C4-2B (cell line): ENCODE results near the gene KLHL3.

ENCODE experiments used
- H3K27ac ChIP-seq: fragments of 450-650 bp; 2 replicates; pipeline ENCODE4 v1.5.1; 2017
- CTCF ChIP-seq: fragments of 450-650 bp; conservative IDR thresholded peaks from 2 replicates; pipeline ENCODE4 v1.5.1; 2017; ENCODE audit warnings: mild to moderate bottlenecking
- ZFX ChIP-seq: fragments of 450-650 bp; IDR thresholded peaks from 2 replicates; pipeline ENCODE4 v1.6.1; 2017

KLHL3 gene

DNA sequence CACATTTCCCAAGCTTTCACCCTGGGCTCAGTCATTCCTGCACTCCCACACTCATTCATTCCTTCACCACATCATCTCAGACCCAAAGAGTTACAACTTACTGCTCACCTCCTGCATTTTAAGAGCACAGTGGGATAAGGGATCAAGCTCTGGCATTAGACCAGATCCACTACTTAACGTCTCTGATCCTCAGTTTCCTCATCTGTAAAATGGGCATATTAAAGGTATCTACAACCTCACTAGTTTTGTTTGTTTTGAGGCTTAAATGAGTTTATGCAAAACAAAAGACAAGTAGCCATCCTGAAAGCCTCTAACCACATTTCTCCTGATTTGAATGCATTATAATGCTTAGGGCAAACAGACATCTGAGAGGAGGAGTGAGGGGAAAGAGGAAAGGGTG lies 77.6 kb downstream of the KLHL3 start:
- no peak for TF ChIP-seq ZFX
- TF ChIP-seq CTCF: no peak

DNA sequence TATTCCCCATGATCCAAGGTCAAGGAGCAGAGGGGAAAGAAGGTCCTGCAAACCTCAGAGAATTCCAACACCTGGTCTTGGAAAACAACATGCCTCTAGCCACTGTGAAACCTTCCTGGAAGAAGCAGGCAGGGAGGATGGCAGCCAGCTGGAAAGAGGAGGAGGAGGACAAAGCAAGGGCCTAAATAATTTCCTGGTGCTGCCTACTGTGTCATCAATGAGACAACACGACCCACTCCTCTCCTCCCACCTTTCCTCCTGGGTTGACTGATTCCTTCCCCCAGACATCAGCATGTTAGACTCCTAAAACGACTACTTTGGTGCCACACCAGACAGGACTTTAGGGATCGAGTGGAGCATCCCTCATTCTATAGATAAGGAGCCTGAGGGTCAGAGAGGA lies 78.8 kb downstream of the KLHL3 start:
- TF ChIP-seq CTCF: no peak
- no peak for TF ChIP-seq ZFX

More for the DNA sequence above, 77.6 kb downstream of the KLHL3 start:
- H3K27ac ChIP-seq: no peak overlapping the region

DNA sequence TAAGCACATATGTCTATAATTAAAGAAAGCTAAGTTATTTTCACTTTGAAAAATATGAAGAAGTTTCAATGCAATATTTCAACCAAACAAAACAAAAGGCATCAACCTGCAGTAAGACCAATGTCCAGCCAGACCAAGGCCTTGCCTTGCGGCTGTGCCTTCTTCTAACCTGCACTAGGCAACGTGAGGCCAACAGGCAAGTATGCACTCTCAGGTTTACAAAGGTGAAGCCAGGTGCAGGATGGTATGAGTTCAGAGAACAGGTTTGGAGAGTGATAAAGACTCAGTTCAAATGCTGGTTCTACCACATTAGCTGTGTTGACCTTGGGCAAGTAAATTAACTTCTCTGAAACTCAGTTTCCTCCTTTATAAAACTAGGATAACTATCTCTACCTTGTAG lies 79.3 kb downstream of the KLHL3 start:
- no peak overlapping the region for H3K27ac ChIP-seq
- TF ChIP-seq CTCF (no peak), ZFX (no peak)

More for the DNA sequence above, 78.8 kb downstream of the KLHL3 start:
- H3K27ac ChIP-seq: no peak overlapping the region

DNA sequence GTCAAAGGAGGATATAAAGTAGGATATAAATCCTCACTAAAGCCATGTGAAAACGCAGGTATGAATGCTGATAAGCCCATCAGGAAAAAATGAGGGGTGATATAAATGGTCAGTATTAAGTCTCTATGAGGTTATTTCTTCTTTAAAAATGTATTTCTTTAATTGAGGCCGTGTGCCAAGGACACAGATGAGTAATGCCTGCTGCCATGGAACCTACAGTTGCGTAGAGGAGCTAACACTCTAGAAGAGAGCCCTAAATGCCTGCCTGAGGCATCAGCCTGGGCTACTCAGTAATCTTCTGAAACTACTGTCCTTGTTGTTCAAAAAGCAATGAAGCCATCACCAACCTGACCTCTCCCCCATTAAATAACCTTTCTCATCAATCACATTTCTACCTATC lies 84.9 kb downstream of the KLHL3 start:
- TF ChIP-seq CTCF: no peak
- TF ChIP-seq ZFX: no peak
- H3K27ac ChIP-seq: no peak overlapping the region

DNA sequence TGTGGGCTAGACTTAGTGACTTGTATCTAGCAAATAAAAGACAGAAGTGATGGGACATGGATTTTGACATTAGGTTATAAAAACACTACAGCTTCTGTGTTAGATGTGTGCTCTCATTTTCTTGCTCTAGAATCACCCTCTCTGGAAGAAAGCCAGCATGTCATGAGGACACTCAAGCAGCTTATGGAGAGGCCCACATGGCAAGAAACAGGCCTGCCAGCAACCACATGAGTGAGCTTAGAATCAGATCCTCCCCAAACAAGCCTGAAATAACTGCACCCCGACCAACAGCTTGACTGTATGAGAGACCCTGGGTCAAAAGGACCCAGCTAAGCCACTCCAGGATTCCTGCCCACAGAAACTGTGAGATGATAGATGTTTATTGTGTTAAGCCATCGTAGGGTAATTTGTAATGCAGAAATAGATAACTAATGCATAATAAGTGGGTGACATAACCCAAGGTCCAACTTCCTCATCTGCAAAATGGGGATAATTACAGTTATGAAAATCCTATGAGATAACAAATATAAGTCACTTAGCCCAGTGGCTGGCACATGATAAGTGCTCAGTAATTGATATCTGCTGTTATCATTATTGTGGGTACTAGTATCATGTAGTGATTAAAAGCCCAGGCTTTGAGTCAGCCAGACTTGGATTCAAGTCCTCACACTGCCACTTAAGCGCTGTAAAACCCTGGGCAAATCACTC lies 86.5 kb downstream of the KLHL3 start:
- TF ChIP-seq CTCF: no peak
- no peak for TF ChIP-seq ZFX
- no peak overlapping the region for H3K27ac ChIP-seq

- no peak overlapping the region for H3K27ac ChIP-seq
- TF ChIP-seq ZFX (no peak), CTCF (no peak)
These were observed 87.5 kb downstream of the KLHL3 start for GRCh38 chr5:137648361-137648760.

DNA sequence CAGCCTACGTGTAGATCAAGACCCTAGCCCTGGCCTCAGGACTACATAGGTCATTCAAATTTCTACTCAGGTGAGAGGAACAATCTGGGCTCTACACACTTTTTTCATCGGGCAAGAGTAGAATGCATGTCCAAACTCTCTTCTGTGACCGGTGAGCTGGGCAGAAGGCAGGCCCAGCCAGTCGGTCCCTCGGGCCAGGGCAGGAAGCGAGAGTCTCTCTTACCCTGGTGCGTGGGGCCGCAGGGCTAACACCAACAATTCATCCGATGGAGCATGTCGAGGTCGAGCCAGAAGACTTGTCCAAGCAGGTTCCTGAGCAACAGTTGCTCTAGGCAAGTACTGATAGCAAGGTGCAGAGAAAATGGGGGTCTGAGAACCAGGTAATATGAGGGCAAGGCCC lies 88.5 kb downstream of the KLHL3 start:
- no peak overlapping the region for H3K27ac ChIP-seq
- TF ChIP-seq ZFX (no peak), CTCF (no peak)
